A549 (cell line): ENCODE data around the gene SLFN5.

Experiments used
- CHD2 ChIP-seq: fragments of 150-350 bp; IDR thresholded peaks from 2 replicates; pipeline ENCODE4 v1.6.1; 2014; ENCODE audit warnings: low read length; ENCODE audit not compliant: partially characterized antibody
- CHD4 ChIP-seq: fragments of 200-600 bp; sonication (generic); IDR thresholded peaks from 2 replicates; pipeline ENCODE4 v1.6.1; 2016; ENCODE audit warnings: antibody characterized with exemption, mild to moderate bottlenecking, borderline replicate concordance
- RAD21 ChIP-seq, 2 experiments: fragments of >200 bp in 1 of 2; sonication (Bioruptor Twin) in 1 of 2; formaldehyde crosslinking in 1 of 2; IDR thresholded peaks in 1 of 2; conservative IDR thresholded peaks in 1 of 2; 2 replicates in 1 of 2; 3 replicates in 1 of 2; pipeline ENCODE4 v1.6.1; 2012 to 2018; ENCODE audit warnings: inconsistent platforms in 1 of 2
- TF ChIP-seq, protein P1 (sequence below): fragments of >200 bp; sonication (Bioruptor Twin); formaldehyde crosslinking; IDR thresholded peaks from 3 replicates; pipeline ENCODE4 v1.5.1; 2016

DNA sequence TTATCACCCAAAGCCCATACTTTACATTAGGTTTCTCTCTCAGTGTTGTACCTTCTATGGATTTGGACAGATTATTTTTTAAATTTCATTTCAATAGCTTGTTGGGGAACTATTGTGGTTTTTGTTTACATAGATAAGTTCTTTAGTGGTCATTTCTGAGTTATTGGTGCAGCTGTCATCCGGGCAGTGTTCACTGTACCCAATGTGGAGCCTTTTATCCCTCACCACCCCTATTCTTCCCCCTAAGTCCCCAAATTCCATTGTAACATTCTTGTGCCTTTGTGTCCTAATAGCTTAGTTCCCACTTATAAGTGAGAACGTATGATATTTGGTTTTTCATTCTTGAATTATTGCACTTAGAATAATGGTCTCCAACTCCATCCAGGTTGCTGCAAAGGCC is 73.1 kb downstream of the SLFN5 start:
- no peak for TF ChIP-seq CHD2
- no peak for TF ChIP-seq RAD21 (conservative IDR thresholded peaks at IDR 0.05 in 1 of 2, IDR thresholded peaks at IDR 0.05 in 1 of 2)
- TF ChIP-seq CHD4: no peak
- TF ChIP-seq, protein P1, sequence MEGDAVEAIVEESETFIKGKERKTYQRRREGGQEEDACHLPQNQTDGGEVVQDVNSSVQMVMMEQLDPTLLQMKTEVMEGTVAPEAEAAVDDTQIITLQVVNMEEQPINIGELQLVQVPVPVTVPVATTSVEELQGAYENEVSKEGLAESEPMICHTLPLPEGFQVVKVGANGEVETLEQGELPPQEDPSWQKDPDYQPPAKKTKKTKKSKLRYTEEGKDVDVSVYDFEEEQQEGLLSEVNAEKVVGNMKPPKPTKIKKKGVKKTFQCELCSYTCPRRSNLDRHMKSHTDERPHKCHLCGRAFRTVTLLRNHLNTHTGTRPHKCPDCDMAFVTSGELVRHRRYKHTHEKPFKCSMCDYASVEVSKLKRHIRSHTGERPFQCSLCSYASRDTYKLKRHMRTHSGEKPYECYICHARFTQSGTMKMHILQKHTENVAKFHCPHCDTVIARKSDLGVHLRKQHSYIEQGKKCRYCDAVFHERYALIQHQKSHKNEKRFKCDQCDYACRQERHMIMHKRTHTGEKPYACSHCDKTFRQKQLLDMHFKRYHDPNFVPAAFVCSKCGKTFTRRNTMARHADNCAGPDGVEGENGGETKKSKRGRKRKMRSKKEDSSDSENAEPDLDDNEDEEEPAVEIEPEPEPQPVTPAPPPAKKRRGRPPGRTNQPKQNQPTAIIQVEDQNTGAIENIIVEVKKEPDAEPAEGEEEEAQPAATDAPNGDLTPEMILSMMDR: no peak
